PFSK-1 (cell line): ENCODE measurements around the gene MOB3A.

Experiments used
- POLR2AphosphoS5 ChIP-seq: IDR thresholded peaks from 2 replicates; pipeline ENCODE4 v1.6.1; 2012; ENCODE audit warnings: low read depth, mild to moderate bottlenecking, control low read depth, low read length, moderate library complexity
- TAF1 ChIP-seq: IDR thresholded peaks from 2 replicates; pipeline ENCODE4 v1.6.1; 2012; ENCODE audit warnings: low read length, control low read depth, borderline replicate concordance; ENCODE audit not compliant: insufficient read depth
- TF ChIP-seq, protein P1 (sequence below), 2 experiments: IDR thresholded peaks; 2 replicates each; pipeline versions ENCODE4 v1.6.1 to v1.8.0; 2011 to 2012; ENCODE audit warnings: low read depth in 2 of 2, low read length in 2 of 2, control low read depth in 1 of 2, inconsistent platforms in 1 of 2, mild to moderate bottlenecking in 1 of 2, moderate library complexity in 1 of 2; ENCODE audit not compliant: insufficient read depth in 1 of 2

DNA sequence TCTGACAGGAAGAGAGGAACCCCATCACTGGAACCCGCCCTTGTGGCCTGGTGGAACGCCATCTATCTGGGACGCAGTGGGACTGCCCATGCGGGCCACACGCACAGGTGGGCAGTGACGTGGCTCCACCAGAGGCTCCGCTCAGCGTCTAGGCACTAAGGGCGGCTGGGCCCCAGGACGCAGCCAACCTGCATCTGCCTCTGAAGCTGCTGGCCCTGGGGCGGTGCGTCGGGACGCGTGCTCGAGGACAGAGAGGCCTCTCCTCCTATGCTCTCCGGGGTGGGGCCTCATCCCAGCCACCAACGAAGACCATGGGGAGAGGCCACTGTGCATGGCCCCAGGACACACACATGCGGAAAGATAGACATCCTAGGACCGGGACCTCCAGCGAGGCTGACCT, 18.7 kb upstream of the MOB3A start:
- TF ChIP-seq, protein P1, sequence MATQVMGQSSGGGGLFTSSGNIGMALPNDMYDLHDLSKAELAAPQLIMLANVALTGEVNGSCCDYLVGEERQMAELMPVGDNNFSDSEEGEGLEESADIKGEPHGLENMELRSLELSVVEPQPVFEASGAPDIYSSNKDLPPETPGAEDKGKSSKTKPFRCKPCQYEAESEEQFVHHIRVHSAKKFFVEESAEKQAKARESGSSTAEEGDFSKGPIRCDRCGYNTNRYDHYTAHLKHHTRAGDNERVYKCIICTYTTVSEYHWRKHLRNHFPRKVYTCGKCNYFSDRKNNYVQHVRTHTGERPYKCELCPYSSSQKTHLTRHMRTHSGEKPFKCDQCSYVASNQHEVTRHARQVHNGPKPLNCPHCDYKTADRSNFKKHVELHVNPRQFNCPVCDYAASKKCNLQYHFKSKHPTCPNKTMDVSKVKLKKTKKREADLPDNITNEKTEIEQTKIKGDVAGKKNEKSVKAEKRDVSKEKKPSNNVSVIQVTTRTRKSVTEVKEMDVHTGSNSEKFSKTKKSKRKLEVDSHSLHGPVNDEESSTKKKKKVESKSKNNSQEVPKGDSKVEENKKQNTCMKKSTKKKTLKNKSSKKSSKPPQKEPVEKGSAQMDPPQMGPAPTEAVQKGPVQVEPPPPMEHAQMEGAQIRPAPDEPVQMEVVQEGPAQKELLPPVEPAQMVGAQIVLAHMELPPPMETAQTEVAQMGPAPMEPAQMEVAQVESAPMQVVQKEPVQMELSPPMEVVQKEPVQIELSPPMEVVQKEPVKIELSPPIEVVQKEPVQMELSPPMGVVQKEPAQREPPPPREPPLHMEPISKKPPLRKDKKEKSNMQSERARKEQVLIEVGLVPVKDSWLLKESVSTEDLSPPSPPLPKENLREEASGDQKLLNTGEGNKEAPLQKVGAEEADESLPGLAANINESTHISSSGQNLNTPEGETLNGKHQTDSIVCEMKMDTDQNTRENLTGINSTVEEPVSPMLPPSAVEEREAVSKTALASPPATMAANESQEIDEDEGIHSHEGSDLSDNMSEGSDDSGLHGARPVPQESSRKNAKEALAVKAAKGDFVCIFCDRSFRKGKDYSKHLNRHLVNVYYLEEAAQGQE (IDR thresholded peaks at IDR 0.05; ENCODE audit: insufficient read depth in 1 of 2, low read depth in 2 of 2, low read length in 2 of 2) = no peak
- no peak for TF ChIP-seq TAF1
- TF ChIP-seq POLR2AphosphoS5 = no peak
